IMR-90 (cell line): ENCODE results near the gene MZB1. TPM values are rescaled to one million over a fixed set of nuclear protein-coding genes. Genes with fewer than 3 reads are reported as not detected.

Source experiments
- ATAC-seq: fragments of 200-7000 bp; cut with Tn5 transposase; 2 replicates; pipeline ENCODE4 v1.9.1; 2020; ENCODE audit warnings: low read depth, mild to moderate bottlenecking, moderate library complexity
- BruUV-seq: library from RNA; stranded (reverse); fragments of 400-500 nt; replicated peaks from 2 replicates; lab custom pipeline; 2021; lab: Mats Ljungman, UMichigan
- CTCF ChIA-PET: fragments of 300-600 bp; formaldehyde crosslinking; extraction: SDS; loops from one replicate; lab custom pipeline; 2021; ENCODE audit warnings: antibody characterized with exemption; lab: Yijun Ruan, JAX
- POLR2A ChIA-PET: fragments of 300-600 bp; sonication (Branson Sonifier 250); formaldehyde crosslinking; loops from one replicate; lab custom pipeline; 2022; ENCODE audit warnings: antibody characterized with exemption; ENCODE audit not compliant: unreplicated experiment; lab: Charles Lee
- DNase-seq: peaks from one replicate; pipeline ENCODE4 v3.0.0; 2013
- H2AFZ ChIP-seq: replicated peaks from 2 replicates; pipeline ENCODE3; 2013; ENCODE audit warnings: low read length, mild to moderate bottlenecking; ENCODE audit not compliant: poor library complexity
- H2AK5ac ChIP-seq: 2 replicates; pipeline ENCODE4 v1.6.1; 2013; ENCODE audit warnings: low read depth, low read length, inconsistent platforms
- H2AK9ac ChIP-seq: replicated peaks from 2 replicates; pipeline ENCODE3; 2013; ENCODE audit warnings: mild to moderate bottlenecking, low read depth, low read length, moderate library complexity; ENCODE audit not compliant: poor library complexity
- H2BK120ac ChIP-seq: 2 replicates; pipeline ENCODE4 v1.6.1; 2013; ENCODE audit warnings: low read depth, low read length, inconsistent platforms
- H2BK15ac ChIP-seq: 3 replicates; pipeline ENCODE4 v1.6.1; 2013; ENCODE audit warnings: low read depth, low read length, inconsistent platforms
- H2BK20ac ChIP-seq: 2 replicates; pipeline ENCODE4 v1.6.1; 2013; ENCODE audit warnings: low read depth, mild to moderate bottlenecking, inconsistent platforms, low read length, moderate library complexity
- H2BK5ac ChIP-seq: 2 replicates; pipeline ENCODE4 v1.6.1; 2013; ENCODE audit warnings: mild to moderate bottlenecking, low read depth, low read length, inconsistent platforms; ENCODE audit not compliant: poor library complexity, severe bottlenecking
- H3K14ac ChIP-seq: replicated peaks from 2 replicates; pipeline ENCODE4 v1.6.1; 2013; ENCODE audit warnings: low read depth, low read length, inconsistent platforms
- H3K18ac ChIP-seq: 2 replicates; pipeline ENCODE4 v1.6.1; 2013; ENCODE audit warnings: low read depth, low read length, control low read depth
- H3K23ac ChIP-seq: 2 replicates; pipeline ENCODE4 v1.6.1; 2013; ENCODE audit warnings: low read depth, low read length, inconsistent platforms
- H3K27ac ChIP-seq: 2 replicates; pipeline ENCODE4 v1.5.1; 2013; ENCODE audit warnings: mild to moderate bottlenecking, control low read depth, low read length; ENCODE audit not compliant: insufficient read depth
- H3K27me3 ChIP-seq: 2 replicates; pipeline ENCODE4 v1.6.1; 2013; ENCODE audit warnings: low read length; ENCODE audit not compliant: control insufficient read depth, insufficient read depth
- H3K36me3 ChIP-seq: 2 replicates; pipeline ENCODE4 v1.6.1; 2013; ENCODE audit warnings: low read length, mixed read lengths; ENCODE audit not compliant: control insufficient read depth, insufficient read depth
- H3K4ac ChIP-seq: 2 replicates; pipeline ENCODE4 v1.6.1; 2013; ENCODE audit warnings: low read depth, low read length, inconsistent platforms
- H3K4me1 ChIP-seq: 2 replicates; pipeline ENCODE4 v1.6.1; 2013; ENCODE audit warnings: low read length, mixed read lengths; ENCODE audit not compliant: control insufficient read depth, insufficient read depth
- H3K4me2 ChIP-seq: 2 replicates; pipeline ENCODE4 v1.6.1; 2013; ENCODE audit warnings: low read depth, mild to moderate bottlenecking, control low read depth, low read length, moderate library complexity
- H3K4me3 ChIP-seq: 2 replicates; pipeline ENCODE4 v1.5.1; 2013; ENCODE audit warnings: low read depth, mild to moderate bottlenecking, control low read depth, low read length, moderate library complexity; ENCODE audit not compliant: insufficient read depth
- H3K56ac ChIP-seq: 2 replicates; pipeline ENCODE4 v1.6.1; 2013; ENCODE audit warnings: low read length, inconsistent platforms; ENCODE audit not compliant: insufficient read depth; ENCODE audit errors: extremely low read depth
- H3K79me1 ChIP-seq, 2 experiments: 2 replicates each; pipeline ENCODE4 v1.6.1; 2013; ENCODE audit warnings: low read length in 2 of 2, inconsistent platforms in 1 of 2, low read depth in 1 of 2
- H3K9ac ChIP-seq: 2 replicates; pipeline ENCODE4 v1.6.1; 2013; ENCODE audit warnings: low read depth, low read length, control low read depth
- H3K9me1 ChIP-seq: 2 replicates; pipeline ENCODE4 v1.6.1; 2013; ENCODE audit warnings: low read length, inconsistent platforms; ENCODE audit not compliant: insufficient read depth
- H3K9me3 ChIP-seq: 2 replicates; pipeline ENCODE4 v1.6.1; 2013; ENCODE audit warnings: low read length; ENCODE audit not compliant: control insufficient read depth, insufficient read depth
- H4K20me1 ChIP-seq: 2 replicates; pipeline ENCODE4 v1.6.1; 2013; ENCODE audit warnings: low read length, inconsistent platforms; ENCODE audit not compliant: insufficient read depth
- H4K5ac ChIP-seq: 2 replicates; pipeline ENCODE4 v1.6.1; 2013; ENCODE audit warnings: mild to moderate bottlenecking, low read depth, low read length, control low read depth
- H4K8ac ChIP-seq, 2 experiments: 2 replicates each; pipeline ENCODE4 v1.6.1; 2013; ENCODE audit warnings: low read depth in 2 of 2, low read length in 2 of 2, control low read depth in 1 of 2, inconsistent platforms in 1 of 2
- H4K91ac ChIP-seq: 2 replicates; pipeline ENCODE4 v1.6.1; 2013; ENCODE audit warnings: low read depth, low read length, inconsistent platforms; ENCODE audit not compliant: insufficient read depth
- BHLHE40 ChIP-seq: fragments of 150-350 bp; IDR thresholded peaks from 2 replicates; pipeline ENCODE4 v1.6.1; 2016; ENCODE audit warnings: mild to moderate bottlenecking, low read depth, low read length
- CEBPB ChIP-seq: IDR thresholded peaks from 2 replicates; pipeline ENCODE4 v1.6.1; 2012; ENCODE audit warnings: low read depth, low read length, improper control_type of control experiment
- CHD1 ChIP-seq: IDR thresholded peaks from 2 replicates; pipeline ENCODE4 v1.6.1; 2012; ENCODE audit warnings: low read depth, low read length, improper control_type of control experiment
- CTCF ChIP-seq: conservative IDR thresholded peaks from 2 replicates; pipeline ENCODE4 v1.5.1; 2012; ENCODE audit warnings: mild to moderate bottlenecking, low read depth, low read length, improper control_type of control experiment
- FOS ChIP-seq: fragments of 150-350 bp; IDR thresholded peaks from 2 replicates; pipeline ENCODE4 v1.6.1; 2016; ENCODE audit warnings: low read depth, low read length
- MAFK ChIP-seq: IDR thresholded peaks from 2 replicates; pipeline ENCODE4 v1.6.1; 2012; ENCODE audit warnings: low read depth, low read length, improper control_type of control experiment
- MAZ ChIP-seq: IDR thresholded peaks from 2 replicates; pipeline ENCODE4 v1.6.1; 2012; ENCODE audit warnings: low read depth, mild to moderate bottlenecking, low read length, improper control_type of control experiment, moderate library complexity, borderline replicate concordance
- NFE2L2 ChIP-seq: fragments of 150-350 bp; IDR thresholded peaks from 2 replicates; pipeline ENCODE4 v1.6.1; 2016; ENCODE audit warnings: low read depth, mild to moderate bottlenecking, low read length
- POLR2A ChIP-seq: IDR thresholded peaks from 2 replicates; pipeline ENCODE4 v1.6.1; 2012; ENCODE audit warnings: mild to moderate bottlenecking, low read depth, low read length
- RAD21 ChIP-seq: IDR thresholded peaks from 2 replicates; pipeline ENCODE4 v1.6.1; 2012; ENCODE audit warnings: low read length, improper control_type of control experiment
- RCOR1 ChIP-seq: IDR thresholded peaks from 2 replicates; pipeline ENCODE4 v1.6.1; 2012; ENCODE audit warnings: mild to moderate bottlenecking, low read length, improper control_type of control experiment; ENCODE audit not compliant: insufficient replicate concordance
- SMC3 ChIP-seq: fragments of 150-350 bp; IDR thresholded peaks from 2 replicates; pipeline ENCODE4 v1.6.1; 2016; ENCODE audit warnings: low read depth, mild to moderate bottlenecking, antibody characterized with exemption, low read length, moderate library complexity
- USF2 ChIP-seq: fragments of 150-350 bp; IDR thresholded peaks from 2 replicates; pipeline ENCODE4 v1.6.1; 2017; ENCODE audit warnings: mild to moderate bottlenecking, antibody characterized with exemption, low read length, low read depth
- WGBS, 2 experiments: methylation state at CpG; one replicate each; pipeline versions ENCODE4 v1.1.5 to v1.1.7; 2013; ENCODE audit warnings: missing lambda C conversion rate in 2 of 2; ENCODE audit not compliant: insufficient read length in 1 of 2; ENCODE audit errors: extremely low coverage in 2 of 2; 5-methylcytosine and 5-hydroxymethylcytosine counted together
- dilution Hi-C: fragments of 300-500 bp; cut with HindIII; formaldehyde crosslinking; loops from one replicate; pipeline ENCODE4 v1.14.3; 2018; ENCODE audit warnings: low sequenced_read_pairs; ENCODE audit not compliant: unreplicated experiment
- in situ Hi-C: fragments of 300-500 bp; cut with MboI; formaldehyde crosslinking; loops from 3 replicates; pipeline ENCODE4 v1.14.3; 2019; ENCODE audit warnings: low sequenced_read_pairs, inconsistent platforms, mixed read lengths
- intact Hi-C: fragments of 100-400 bp; cut with micrococcal nuclease; formaldehyde crosslinking; loops from 2 replicates; pipeline ENCODE4 v1.10.0; 2022
- polyA plus RNA-seq, 3 experiments: library from polyadenylated mRNA; depleted of rRNA; stranded (reverse); fragments of >200 nt; gene quantifications; 2 replicates each; pipeline ENCODE4 v1.2.3, GENCODE V29; 2012; ENCODE audit warnings: low replicate concordance in 1 of 3
- total RNA-seq: library from RNA; depleted of rRNA; stranded (reverse); fragments of >200 nt; gene quantifications from 2 replicates; pipeline ENCODE4 v1.2.3, GENCODE V29; 2012

The MZB1 gene
- total and polyA plus RNA-seq, 2 of the 4 experiments (the other 2 are of a cell fraction) = not detected

- TF ChIP-seq SMC3 (no peak), RAD21 (no peak), MAFK (no peak), POLR2A (no peak), CEBPB (no peak), FOS (no peak)
These were observed 13.7 kb upstream of the MZB1 start (continued) for GRCh38 chr5:139403418-139403786.

DNA sequence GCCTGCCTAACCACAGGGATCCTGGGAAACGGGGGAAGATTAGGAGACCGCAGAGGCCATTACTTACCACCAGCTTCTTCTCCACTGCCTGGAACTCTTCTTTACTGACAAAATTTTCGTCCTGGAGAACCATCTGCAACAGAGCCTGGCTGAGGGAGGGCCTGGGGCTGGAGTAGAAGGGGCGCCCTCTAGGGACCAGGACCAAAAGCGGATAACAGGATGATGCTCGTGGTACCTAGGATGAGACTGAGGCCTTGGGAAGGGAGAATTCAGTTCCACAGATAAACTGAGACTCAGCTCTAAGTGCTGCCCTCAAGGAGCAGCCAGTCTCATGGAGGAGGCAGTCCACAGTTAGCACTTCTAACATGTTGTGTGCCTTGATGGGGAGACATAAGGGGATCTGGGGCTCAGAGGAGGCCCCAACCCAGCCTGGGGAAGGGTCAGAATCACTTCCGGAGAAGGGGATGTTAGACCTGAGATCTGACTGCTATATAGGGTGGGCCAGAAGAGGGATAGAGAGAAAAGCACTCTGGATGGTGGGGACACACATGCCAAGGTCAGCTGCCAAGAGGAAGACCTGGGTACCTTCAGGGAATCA, 12.9 kb upstream of the MZB1 start:
- H4K5ac ChIP-seq = no peak overlapping the region
- no peak overlapping the region for H3K4me2 ChIP-seq
- H3K4ac ChIP-seq = no peak overlapping the region
- no peak overlapping the region for H3K23ac ChIP-seq
- peaks cover 4% of the 10 kb centered on the region for H3K4me1 ChIP-seq
- no peak overlapping the region for H3K14ac ChIP-seq
- H2AK5ac ChIP-seq = no peak overlapping the region
- H3K18ac ChIP-seq = no peak overlapping the region
- no peak overlapping the region for H4K8ac ChIP-seq
- H2BK5ac ChIP-seq = no peak overlapping the region
- no peak overlapping the region for H2BK120ac ChIP-seq
- no peak overlapping the region for H2AFZ ChIP-seq
- TF ChIP-seq USF2 = no peak
- TF ChIP-seq POLR2A = no peak
- TF ChIP-seq SMC3 = no peak
- peak; percentile 22; the same call in 1 of the 2 replicates for TF ChIP-seq RAD21
- no peak for TF ChIP-seq BHLHE40
- no peak for TF ChIP-seq CEBPB
- TF ChIP-seq CTCF = peak; percentile 35
- no peak for TF ChIP-seq FOS
- TF ChIP-seq RCOR1 = no peak
- no peak for TF ChIP-seq NFE2L2
- no peak for TF ChIP-seq CHD1
- TF ChIP-seq MAZ = no peak
- H4K20me1 ChIP-seq = no peaks in the 10 kb centered on the region; the same call in 1 of the 2 replicates
- in situ Hi-C loops (no loop called here), dilution Hi-C loops (loop anchor here (25.0 kb wide), 1 partner anchor 110 kb away; no protein-coding TSS in a partner anchor), intact Hi-C loops (no loop called here)
- no peak overlapping the region for H2AK9ac ChIP-seq
- H3K27ac ChIP-seq = no peak overlapping the region
- BruUV-seq = no TSS peak
- peaks cover 0 to 14% of the 10 kb centered on the region in 2 experiments; a peak in 1 of 4 replicates for H3K79me1 ChIP-seq
- no peaks in the 10 kb centered on the region for H3K36me3 ChIP-seq
- no peak overlapping the region for H2BK15ac ChIP-seq
- no peak overlapping the region for H3K4me3 ChIP-seq
- H3K27me3 ChIP-seq = no peaks in the 10 kb centered on the region
- WGBS, 2 experiments = 83% methylated on average over 2 of the region's 7 CpGs; no CpG with 5 or more reads in 1 of the 2 experiments
- DNase-seq (no peak), ATAC-seq (no peak)
- no peaks in the 10 kb centered on the region for H3K9me3 ChIP-seq
- CTCF ChIA-PET = no interaction called here
- H3K9me1 ChIP-seq = peaks cover 8% of the 10 kb centered on the region
- no peak overlapping the region for H3K56ac ChIP-seq
- H2BK20ac ChIP-seq = no peak overlapping the region
- H3K9ac ChIP-seq = no peak overlapping the region
- POLR2A ChIA-PET = no interaction called here
- no peak overlapping the region for H4K91ac ChIP-seq
